CD4-positive, alpha-beta T cell treated with Interleukin-12 subunit alpha and Interleukin-12 subunit beta, for 1 hour (primary cell): ENCODE data around the gene GZF1.

Experiments used
- DNase-seq: peaks from one replicate; pipeline ENCODE4 v3.0.0-alpha.2; 2020

GZF1 gene

GRCh38 chr20:23370274-23370673 lies 8.3 kb downstream of the GZF1 start:
- DNase-seq, result no peak

GRCh38 chr20:23370873-23371272 lies 8.9 kb downstream of the GZF1 start:
- DNase-seq, result no peak

- no peak for DNase-seq
Measured at GRCh38 chr20:23371496-23371895, 9.5 kb downstream of the GZF1 start.

- no peak for DNase-seq
Measured at GRCh38 chr20:23374441-23374840, 12.5 kb downstream of the GZF1 start.

GRCh38 chr20:23375827-23376226 lies 13.8 kb downstream of the GZF1 start:
- no peak for DNase-seq

- DNase-seq, result no peak
Measured at GRCh38 chr20:23379772-23380171, 17.8 kb downstream of the GZF1 start.

- DNase-seq, result no peak
Measured at GRCh38 chr20:23381876-23382275, 19.9 kb downstream of the GZF1 start.

- no peak for DNase-seq
Measured at GRCh38 chr20:23386304-23387117, 24.5 kb downstream of the GZF1 start.

- DNase-seq, result no peak
Measured at GRCh38 chr20:23387118-23387443, 25.1 kb downstream of the GZF1 start.

- DNase-seq, result no peak
Measured at GRCh38 chr20:23390091-23390774, 28.3 kb downstream of the GZF1 start.

- DNase-seq, result no peak
Measured at GRCh38 chr20:23391707-23392310, 29.8 kb downstream of the GZF1 start.

GRCh38 chr20:23393996-23394775 lies 32.2 kb downstream of the GZF1 start:
- no peak for DNase-seq

- no peak for DNase-seq
Measured at GRCh38 chr20:23396950-23397627, 35.1 kb downstream of the GZF1 start.

- DNase-seq, result no peak
Measured at GRCh38 chr20:23397961-23398360, 36.0 kb downstream of the GZF1 start.

GRCh38 chr20:23399568-23400241 lies 37.7 kb downstream of the GZF1 start:
- no peak for DNase-seq

GRCh38 chr20:23401051-23401450 lies 39.1 kb downstream of the GZF1 start:
- no peak for DNase-seq

- DNase-seq, result no peak
Measured at GRCh38 chr20:23403751-23404150, 41.8 kb downstream of the GZF1 start.

GRCh38 chr20:23404196-23404595 lies 42.2 kb downstream of the GZF1 start:
- no peak for DNase-seq

GRCh38 chr20:23406880-23407279 lies 44.9 kb downstream of the GZF1 start:
- no peak for DNase-seq

GRCh38 chr20:23407781-23408464 lies 45.9 kb downstream of the GZF1 start:
- peak; percentile 33 for DNase-seq

GRCh38 chr20:23408957-23409356 lies 47.0 kb downstream of the GZF1 start:
- no peak for DNase-seq

GRCh38 chr20:23409800-23410199 lies 47.8 kb downstream of the GZF1 start:
- no peak for DNase-seq
